Measurements from ENCODE around the gene HIGD1A.

Gene HIGD1A

GRCh38 chr3:42752441-42752840 is 51.8 kb downstream of the HIGD1A start:
- no peak for TF ChIP-seq CTCF (IDR thresholded peaks at IDR 0.05; ENCODE audit: control insufficient read depth, extremely low read depth, insufficient read depth)
- no peak for DNase-seq (ENCODE audit: low read depth)

GRCh38 chr3:42751609-42752008 is 52.7 kb downstream of the HIGD1A start:
- H3K4me3 ChIP-seq (ENCODE audit: low read depth, low read length), result no peak overlapping the region
- no peak for DNase-seq (ENCODE audit: low read depth)
- TF ChIP-seq CTCF (IDR thresholded peaks at IDR 0.05; ENCODE audit: control insufficient read depth, extremely low read depth, insufficient read depth), result no peak

More at GRCh38 chr3:42752441-42752840, 51.8 kb downstream of the HIGD1A start:
- no peak overlapping the region for H3K4me3 ChIP-seq (ENCODE audit: low read depth, low read length)

GRCh38 chr3:42750834-42751233 is 53.5 kb downstream of the HIGD1A start:
- no peak for TF ChIP-seq CTCF (IDR thresholded peaks at IDR 0.05; ENCODE audit: control insufficient read depth, extremely low read depth, insufficient read depth)
- DNase-seq (ENCODE audit: low read depth), result no peak
- no peak overlapping the region for H3K4me3 ChIP-seq (ENCODE audit: low read depth, low read length)

GRCh38 chr3:42749753-42750231 is 54.5 kb downstream of the HIGD1A start:
- peak; percentile 22; the same call in 1 of the 2 replicates for TF ChIP-seq CTCF (IDR thresholded peaks at IDR 0.05; ENCODE audit: control insufficient read depth, extremely low read depth, insufficient read depth)
- DNase-seq (ENCODE audit: low read depth), result no peak
- no peak overlapping the region for H3K4me3 ChIP-seq (ENCODE audit: low read depth, low read length)

- no peak for TF ChIP-seq CTCF (IDR thresholded peaks at IDR 0.05; ENCODE audit: control insufficient read depth, extremely low read depth, insufficient read depth)
- no peak overlapping the region for H3K4me3 ChIP-seq (ENCODE audit: low read depth, low read length)
- no peak for DNase-seq (ENCODE audit: low read depth)
Measured at GRCh38 chr3:42749025-42749752, 55.1 kb downstream of the HIGD1A start.

GRCh38 chr3:42747581-42747980 is 56.7 kb downstream of the HIGD1A start:
- no peak for TF ChIP-seq CTCF (IDR thresholded peaks at IDR 0.05; ENCODE audit: control insufficient read depth, extremely low read depth, insufficient read depth)
- no peak overlapping the region for H3K4me3 ChIP-seq (ENCODE audit: low read depth, low read length)
- no peak for DNase-seq (ENCODE audit: low read depth)
